ENCODE measurements around the gene TOMM34.

DNA sequence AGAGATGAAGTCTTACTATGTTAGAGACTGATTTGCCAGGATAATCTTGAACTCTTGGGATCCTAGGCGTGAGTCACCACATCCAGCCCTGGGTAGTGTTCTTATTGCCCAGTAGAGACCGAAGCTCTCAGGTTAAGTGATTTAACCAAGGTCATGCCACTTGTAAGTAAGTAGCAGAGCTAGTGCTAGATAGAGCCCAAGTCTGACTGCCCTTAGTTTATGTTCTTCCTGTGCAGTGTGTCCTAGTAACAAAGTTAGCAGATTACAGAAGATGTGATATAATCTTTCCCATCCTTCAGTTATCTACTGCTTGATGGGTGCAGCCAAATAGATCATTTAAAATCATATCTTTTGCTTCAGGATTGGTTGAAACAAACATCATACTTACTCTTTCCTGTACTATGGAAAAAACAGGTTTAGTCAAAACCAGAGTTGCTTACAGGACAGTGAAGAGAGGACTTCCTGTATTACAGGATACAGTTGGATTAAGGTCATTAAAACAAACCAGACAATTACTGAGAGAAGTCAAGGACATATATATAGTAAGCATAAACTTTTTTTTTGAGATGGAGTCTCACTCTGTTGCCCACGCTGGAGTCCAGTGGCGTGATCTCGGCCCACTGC lies 59.9 kb downstream of the TOMM34 start:
- TF ChIP-seq CTCF (IDR thresholded peaks at IDR 0.05; ENCODE audit: low read depth, low read length) = no peak
- TF ChIP-seq POLR2A (IDR thresholded peaks at IDR 0.05; ENCODE audit: extremely low read depth, insufficient read length) = no peak
